ENCODE data around the gene MYO3A.

Gene MYO3A

DNA sequence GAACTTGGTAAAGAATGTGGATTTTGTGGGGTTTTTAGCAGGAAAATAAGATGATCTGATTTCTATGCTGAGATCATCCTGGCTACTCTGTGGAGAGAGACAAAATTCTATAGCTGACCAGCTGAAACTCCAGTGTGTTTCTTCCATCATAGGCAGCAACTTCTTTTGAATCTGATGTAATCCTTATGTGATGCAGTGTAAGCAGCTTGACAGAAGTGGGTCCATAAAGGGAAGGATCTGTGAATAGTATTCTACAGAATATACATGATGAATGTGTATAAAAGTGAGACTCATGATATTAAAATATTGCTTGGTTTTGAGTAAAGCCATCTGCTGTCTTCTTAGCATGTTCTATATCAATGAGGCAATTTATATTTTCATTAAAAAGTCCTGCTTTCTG, 4.4 kb downstream of the MYO3A start:
- no peak for DNase-seq (ENCODE audit: low read depth)
- TF ChIP-seq CTCF (IDR thresholded peaks at IDR 0.05; ENCODE audit: low read depth, low read length, missing control alignments) = no peak
- in situ Hi-C loops (cut with HindIII; ENCODE audit: low sequenced_read_pairs) = no loop called here

DNA sequence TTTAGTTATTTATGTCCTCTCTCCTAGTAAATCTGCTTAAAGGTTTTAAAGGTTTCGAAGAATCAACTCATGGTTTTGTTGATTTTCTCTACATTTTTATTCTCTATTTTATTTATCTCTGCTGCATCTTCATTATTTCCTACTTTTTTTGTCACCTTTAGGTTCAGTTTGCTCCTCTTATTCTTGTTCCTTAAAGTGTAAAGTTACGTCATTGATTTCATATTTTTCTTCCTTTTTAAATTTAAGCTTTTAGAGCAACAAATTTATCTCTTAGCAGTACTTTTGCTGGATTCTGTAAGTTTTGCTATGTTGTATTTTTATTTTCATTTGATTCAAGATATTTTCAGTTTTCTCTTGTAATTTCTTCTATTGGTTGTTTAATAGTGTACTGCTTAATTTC, 10.7 kb downstream of the MYO3A start:
- in situ Hi-C loops (cut with HindIII; ENCODE audit: low sequenced_read_pairs) = no loop called here
- TF ChIP-seq CTCF (IDR thresholded peaks at IDR 0.05; ENCODE audit: low read depth, low read length, missing control alignments) = no peak
- DNase-seq (ENCODE audit: low read depth) = no peak
- no peak overlapping the region for H3K4me3 ChIP-seq (ENCODE audit: low read depth, low read length)

More for the DNA sequence above, 4.4 kb downstream of the MYO3A start:
- H3K4me3 ChIP-seq (ENCODE audit: low read depth, low read length) = no peak overlapping the region

DNA sequence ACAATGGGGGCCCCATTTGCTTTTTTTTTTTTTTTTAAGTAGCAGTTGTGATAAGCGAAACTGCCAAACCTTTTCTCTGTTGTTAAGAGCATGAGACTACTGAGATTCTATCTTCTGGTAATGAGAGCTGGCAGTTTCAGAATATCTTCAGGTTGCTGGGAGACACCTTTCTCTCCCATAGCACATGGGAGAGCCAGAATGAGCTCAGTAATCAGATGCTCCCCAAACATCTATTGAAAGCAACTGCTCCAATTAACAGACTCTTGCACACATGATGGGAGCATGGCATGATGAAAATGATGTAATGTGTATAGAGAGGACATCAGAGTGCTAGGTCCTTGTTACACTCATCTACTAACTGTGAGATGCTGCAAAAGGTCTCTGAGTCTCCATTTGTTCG, 18.8 kb downstream of the MYO3A start:
- DNase-seq (ENCODE audit: low read depth) = no peak
- no peak for TF ChIP-seq CTCF (IDR thresholded peaks at IDR 0.05; ENCODE audit: low read depth, low read length, missing control alignments)
- in situ Hi-C loops (cut with HindIII; ENCODE audit: low sequenced_read_pairs) = no loop called here

GRCh38 chr10:25954851-25955250, 20.8 kb downstream of the MYO3A start:
- H3K4me3 ChIP-seq (ENCODE audit: low read depth, low read length) = no peak overlapping the region
- no peak for TF ChIP-seq CTCF (IDR thresholded peaks at IDR 0.05; ENCODE audit: low read depth, low read length, missing control alignments)
- no peak for DNase-seq (ENCODE audit: low read depth)
- in situ Hi-C loops (cut with HindIII; ENCODE audit: low sequenced_read_pairs) = no loop called here

More for the DNA sequence above, 18.8 kb downstream of the MYO3A start:
- no peak overlapping the region for H3K4me3 ChIP-seq (ENCODE audit: low read depth, low read length)

- in situ Hi-C loops (cut with HindIII; ENCODE audit: low sequenced_read_pairs) = no loop called here
- TF ChIP-seq CTCF (IDR thresholded peaks at IDR 0.05; ENCODE audit: low read depth, low read length, missing control alignments) = no peak
- no peak for DNase-seq (ENCODE audit: low read depth)
- no peak overlapping the region for H3K4me3 ChIP-seq (ENCODE audit: low read depth, low read length)
These were observed 25.7 kb downstream of the MYO3A start for GRCh38 chr10:25959540-25960232.

DNA sequence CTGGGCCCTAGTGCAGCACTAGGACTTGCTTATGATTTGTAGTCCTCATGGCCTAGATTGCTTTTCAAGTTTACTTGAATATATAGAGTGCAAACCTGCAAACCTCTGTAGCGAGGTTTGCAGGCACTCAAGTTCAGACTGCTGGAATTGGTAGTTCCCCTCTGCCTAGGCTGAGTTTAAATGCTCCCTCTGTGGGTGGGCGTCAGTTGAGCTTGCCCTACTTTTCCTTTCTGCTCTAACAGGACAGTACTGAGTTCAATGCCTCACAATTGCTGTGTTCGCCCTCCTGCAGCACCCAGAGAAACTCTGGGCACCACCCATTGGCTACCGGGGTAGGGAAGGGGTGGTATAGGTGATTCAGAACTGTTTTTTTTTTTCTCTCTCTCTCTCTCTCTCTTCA, 31.6 kb downstream of the MYO3A start:
- H3K4me3 ChIP-seq (ENCODE audit: low read depth, low read length) = no peak overlapping the region
- TF ChIP-seq CTCF (IDR thresholded peaks at IDR 0.05; ENCODE audit: low read depth, low read length, missing control alignments) = no peak
- no peak for DNase-seq (ENCODE audit: low read depth)
- in situ Hi-C loops (cut with HindIII; ENCODE audit: low sequenced_read_pairs) = no loop called here
